ENCODE results near the gene EXOC2. TPM values are rescaled to one million over a fixed set of nuclear protein-coding genes. Genes with fewer than 3 reads are reported as not detected.
"Not testable (repeated sequence)": the region's sequence is repeated elsewhere in the genome, so short reads cannot be mapped to it uniquely, and the experiment has no call there.

EXOC2 gene
- total and polyA plus RNA-seq, 5 donors from 2014 or later: 33.1 to 43.6 (median 38.9) TPM

GRCh38 chr6:609905-610304 lies 83.0 kb downstream of the EXOC2 start:
- Mint-ChIP-seq H3K4me1 (peaks cover 2 to 10% (median 5%) of the 10 kb centered on the region in 4 donors), H3K9me3 (peaks cover 0 to 4% (median 0%) of the 10 kb centered on the region in 7 donors), H3K4me3 (no peak overlapping the region), H3K27ac (no peak overlapping the region), H3K36me3 (peaks cover 67% of the 10 kb centered on the region), H3K27me3 (no peaks in the 10 kb centered on the region)
- Histone ChIP-seq H3K4me1 (ENCODE audit: control insufficient read depth, insufficient read depth, low read length, poor library complexity, severe bottlenecking) (no peaks in the 10 kb centered on the region), H3K27me3 (ENCODE audit: control insufficient read depth, insufficient read depth, low read length) (no peaks in the 10 kb centered on the region), H3K27ac (ENCODE audit: insufficient read depth, low read length, poor library complexity, severe bottlenecking) (no peak overlapping the region), H3K4me3 (ENCODE audit: low read depth, low read length) (no peak overlapping the region), H3K36me3 (ENCODE audit: control insufficient read depth, insufficient read depth, low read length) (peaks cover 51% of the 10 kb centered on the region), H3K9me3 (ENCODE audit: control insufficient read depth in 2 of 2, low read length in 2 of 2) (no peaks in the 10 kb centered on the region)
- DNase-seq: no peak
- no peak for ATAC-seq (ENCODE audit: low read depth in 2 of 2)

- DNase-seq: no peak
- no peaks in the 10 kb centered on the region for H3K27me3 ChIP-seq (ENCODE audit: control insufficient read depth, insufficient read depth, low read length)
- H3K27ac ChIP-seq (ENCODE audit: insufficient read depth, low read length, poor library complexity, severe bottlenecking): no peak overlapping the region
- Mint-ChIP-seq H3K36me3 (peaks cover 55% of the 10 kb centered on the region), H3K4me1 (peaks cover 2 to 14% (median 7%) of the 10 kb centered on the region in 4 donors), H3K9me3 (peaks cover 0 to 4% (median 0%) of the 10 kb centered on the region in 7 donors), H3K27ac (peak overlapping the region in 1 of 3 donors; percentile 87), H3K27me3 (no peaks in the 10 kb centered on the region), H3K4me3 (no peak overlapping the region)
- no peaks in the 10 kb centered on the region for H3K4me1 ChIP-seq (ENCODE audit: control insufficient read depth, insufficient read depth, low read length, poor library complexity, severe bottlenecking)
- no peak for ATAC-seq (ENCODE audit: low read depth in 2 of 2)
- no peaks in the 10 kb centered on the region for H3K9me3 ChIP-seq (ENCODE audit: control insufficient read depth in 2 of 2, low read length in 2 of 2)
- H3K36me3 ChIP-seq (ENCODE audit: control insufficient read depth, insufficient read depth, low read length): peaks cover 46% of the 10 kb centered on the region
- H3K4me3 ChIP-seq (ENCODE audit: low read depth, low read length): no peak overlapping the region
These were observed 86.0 kb downstream of the EXOC2 start for GRCh38 chr6:606829-607379.

- not testable (repeated sequence) for H3K4me3 ChIP-seq (ENCODE audit: low read depth, low read length); H3K27ac Mint-ChIP-seq
- H3K36me3 Mint-ChIP-seq: peaks cover 48% of the 10 kb centered on the region
These were observed 87.0 kb downstream of the EXOC2 start for GRCh38 chr6:605895-606294.

GRCh38 chr6:604579-604978 lies 88.4 kb downstream of the EXOC2 start:
- H3K4me1 Mint-ChIP-seq: peaks cover 0 to 14% (median 3%) of the 10 kb centered on the region in 4 donors

More at GRCh38 chr6:605895-606294, 87.0 kb downstream of the EXOC2 start:
- not testable (repeated sequence) for ATAC-seq (ENCODE audit: low read depth in 2 of 2); H3K27me3 ChIP-seq (ENCODE audit: control insufficient read depth, insufficient read depth, low read length); H3K9me3 Mint-ChIP-seq; H3K4me3 Mint-ChIP-seq; H3K27me3 Mint-ChIP-seq; DNase-seq; H3K9me3 ChIP-seq (ENCODE audit: control insufficient read depth in 2 of 2, low read length in 2 of 2); H3K4me1 ChIP-seq (ENCODE audit: control insufficient read depth, insufficient read depth, low read length, poor library complexity, severe bottlenecking); H3K27ac ChIP-seq (ENCODE audit: insufficient read depth, low read length, poor library complexity, severe bottlenecking)
- peaks cover 43% of the 10 kb centered on the region for H3K36me3 ChIP-seq (ENCODE audit: control insufficient read depth, insufficient read depth, low read length)
- peaks cover 0 to 14% (median 5%) of the 10 kb centered on the region in 4 donors for H3K4me1 Mint-ChIP-seq

GRCh38 chr6:603265-603664 lies 89.7 kb downstream of the EXOC2 start:
- Histone ChIP-seq H3K27ac (ENCODE audit: insufficient read depth, low read length, poor library complexity, severe bottlenecking) (no peak overlapping the region), H3K9me3 (ENCODE audit: control insufficient read depth in 2 of 2, low read length in 2 of 2) (no peaks in the 10 kb centered on the region), H3K4me1 (ENCODE audit: control insufficient read depth, insufficient read depth, low read length, poor library complexity, severe bottlenecking) (no peaks in the 10 kb centered on the region), H3K4me3 (ENCODE audit: low read depth, low read length) (no peak overlapping the region), H3K36me3 (ENCODE audit: control insufficient read depth, insufficient read depth, low read length) (peaks cover 36% of the 10 kb centered on the region), H3K27me3 (ENCODE audit: control insufficient read depth, insufficient read depth, low read length) (no peaks in the 10 kb centered on the region)
- H3K9me3 Mint-ChIP-seq: peaks cover 0 to 4% (median 0%) of the 10 kb centered on the region in 7 donors
- peaks cover 33% of the 10 kb centered on the region for H3K36me3 Mint-ChIP-seq
- DNase-seq: no peak
- H3K27me3 Mint-ChIP-seq: no peaks in the 10 kb centered on the region
- peaks cover 0 to 12% (median 3%) of the 10 kb centered on the region in 4 donors for H3K4me1 Mint-ChIP-seq
- peak overlapping the region in 1 of 3 donors; percentile 75 for H3K27ac Mint-ChIP-seq
- ATAC-seq (ENCODE audit: low read depth in 2 of 2): no peak
- H3K4me3 Mint-ChIP-seq: no peak overlapping the region

More at GRCh38 chr6:604579-604978, 88.4 kb downstream of the EXOC2 start:
- ATAC-seq (ENCODE audit: low read depth in 2 of 2) (no peak), DNase-seq (no peak)
- Histone ChIP-seq H3K27ac (ENCODE audit: insufficient read depth, low read length, poor library complexity, severe bottlenecking) (no peak overlapping the region), H3K9me3 (ENCODE audit: control insufficient read depth in 2 of 2, low read length in 2 of 2) (no peaks in the 10 kb centered on the region), H3K27me3 (ENCODE audit: control insufficient read depth, insufficient read depth, low read length) (no peaks in the 10 kb centered on the region), H3K36me3 (ENCODE audit: control insufficient read depth, insufficient read depth, low read length) (peaks cover 35% of the 10 kb centered on the region), H3K4me1 (ENCODE audit: control insufficient read depth, insufficient read depth, low read length, poor library complexity, severe bottlenecking) (no peaks in the 10 kb centered on the region), H3K4me3 (ENCODE audit: low read depth, low read length) (no peak overlapping the region)
- Mint-ChIP-seq H3K36me3 (peaks cover 41% of the 10 kb centered on the region), H3K27ac (no peak overlapping the region), H3K27me3 (no peaks in the 10 kb centered on the region), H3K4me3 (no peak overlapping the region), H3K9me3 (peaks cover 0 to 4% (median 0%) of the 10 kb centered on the region in 7 donors)

GRCh38 chr6:599576-600448 lies 93.1 kb downstream of the EXOC2 start:
- Mint-ChIP-seq H3K27ac (no peak overlapping the region), H3K9me3 (no peaks in the 10 kb centered on the region), H3K27me3 (no peaks in the 10 kb centered on the region), H3K36me3 (peaks cover 27% of the 10 kb centered on the region), H3K4me1 (peaks cover 0 to 10% (median 2%) of the 10 kb centered on the region in 4 donors), H3K4me3 (no peak overlapping the region)
- ATAC-seq (ENCODE audit: low read depth in 2 of 2): no peak
- Histone ChIP-seq H3K4me1 (ENCODE audit: control insufficient read depth, insufficient read depth, low read length, poor library complexity, severe bottlenecking) (no peaks in the 10 kb centered on the region), H3K27me3 (ENCODE audit: control insufficient read depth, insufficient read depth, low read length) (no peaks in the 10 kb centered on the region), H3K27ac (ENCODE audit: insufficient read depth, low read length, poor library complexity, severe bottlenecking) (no peak overlapping the region), H3K36me3 (ENCODE audit: control insufficient read depth, insufficient read depth, low read length) (peaks cover 48% of the 10 kb centered on the region), H3K9me3 (ENCODE audit: control insufficient read depth in 2 of 2, low read length in 2 of 2) (no peaks in the 10 kb centered on the region), H3K4me3 (ENCODE audit: low read depth, low read length) (no peak overlapping the region)
- no peak for DNase-seq

- no peaks in the 10 kb centered on the region for H3K4me1 ChIP-seq (ENCODE audit: control insufficient read depth, insufficient read depth, low read length, poor library complexity, severe bottlenecking)
- H3K36me3 Mint-ChIP-seq: peaks cover 47% of the 10 kb centered on the region
- no peaks in the 10 kb centered on the region for H3K9me3 ChIP-seq (ENCODE audit: control insufficient read depth in 2 of 2, low read length in 2 of 2)
- no peak overlapping the region for H3K27ac ChIP-seq (ENCODE audit: insufficient read depth, low read length, poor library complexity, severe bottlenecking)
- DNase-seq: no peak
- no peak overlapping the region for H3K4me3 Mint-ChIP-seq
- H3K36me3 ChIP-seq (ENCODE audit: control insufficient read depth, insufficient read depth, low read length): peaks cover 67% of the 10 kb centered on the region
- H3K9me3 Mint-ChIP-seq: peaks cover 0 to 2% (median 0%) of the 10 kb centered on the region in 7 donors
- ATAC-seq (ENCODE audit: low read depth in 2 of 2): no peak
- H3K4me1 Mint-ChIP-seq: peaks cover 0 to 13% (median 9%) of the 10 kb centered on the region in 4 donors
- no peaks in the 10 kb centered on the region for H3K27me3 ChIP-seq (ENCODE audit: control insufficient read depth, insufficient read depth, low read length)
- H3K27ac Mint-ChIP-seq: peak overlapping the region in 1 of 3 donors; percentile 47
- H3K27me3 Mint-ChIP-seq: no peaks in the 10 kb centered on the region
- no peak overlapping the region for H3K4me3 ChIP-seq (ENCODE audit: low read depth, low read length)
These were observed 99.1 kb downstream of the EXOC2 start for GRCh38 chr6:593907-594212.
